Activated naive CD8-positive, alpha-beta T cell treated with anti-CD3 and anti-CD28 coated beads, Interleukin-2, amount 50 U/mL, for 24 hours (primary cell): ENCODE data around the gene KIAA0319L.

Experiments used
- ATAC-seq: fragments of 150-1000 bp; cut with Tn5 transposase; one replicate; pipeline ENCODE4 v1.10.0; 2021
- DNase-seq: peaks from one replicate; pipeline ENCODE4 v3.0.0; 2021
- H3K27ac Mint-ChIP-seq: one replicate; pipeline ENCODE4 v1.8.0; 2021; ENCODE audit warnings: mild to moderate bottlenecking, mixed read lengths
- H3K27me3 Mint-ChIP-seq: one replicate; pipeline ENCODE4 v1.8.0; 2021; ENCODE audit warnings: mixed read lengths
- H3K36me3 Mint-ChIP-seq: one replicate; pipeline ENCODE4 v1.8.0; 2021; ENCODE audit warnings: low read depth, mixed read lengths
- H3K4me1 Mint-ChIP-seq: one replicate; pipeline ENCODE4 v1.8.0; 2021; ENCODE audit warnings: mixed read lengths
- H3K4me3 Mint-ChIP-seq: one replicate; pipeline ENCODE4 v1.8.0; 2021; ENCODE audit warnings: mild to moderate bottlenecking, moderate library complexity, mixed read lengths
- H3K9me3 Mint-ChIP-seq: one replicate; pipeline ENCODE4 v1.8.0; 2021; ENCODE audit warnings: mixed read lengths

The KIAA0319L gene

DNA sequence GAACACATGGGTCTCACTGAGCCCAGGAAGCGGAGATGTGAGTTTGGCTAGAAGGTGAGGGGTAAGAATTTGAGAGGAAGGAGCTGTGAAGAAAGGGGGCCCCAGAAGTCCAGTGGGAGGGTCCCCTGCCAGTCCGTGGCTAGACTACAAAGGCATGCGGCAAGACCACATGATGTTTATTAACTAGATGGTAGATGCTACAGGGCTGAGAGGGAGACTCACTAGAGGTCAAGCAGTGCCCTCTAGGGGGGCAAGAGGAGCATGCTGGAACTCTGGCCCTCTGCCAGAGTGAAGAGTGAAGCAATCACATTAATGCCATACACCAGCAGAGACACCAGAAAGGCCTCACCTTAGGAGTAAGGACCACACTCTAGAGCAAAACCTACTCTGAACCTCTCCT lies 12.2 kb downstream of the KIAA0319L start:
- H3K9me3 Mint-ChIP-seq = no peaks in the 10 kb centered on the region
- H3K4me1 Mint-ChIP-seq = peaks cover 46% of the 10 kb centered on the region
- H3K36me3 Mint-ChIP-seq = peaks cover 15% of the 10 kb centered on the region
- ATAC-seq (peak; percentile 84), DNase-seq (peak; percentile 45)
- no peaks in the 10 kb centered on the region for H3K27me3 Mint-ChIP-seq
- no peak overlapping the region for H3K4me3 Mint-ChIP-seq
- no peak overlapping the region for H3K27ac Mint-ChIP-seq

DNA sequence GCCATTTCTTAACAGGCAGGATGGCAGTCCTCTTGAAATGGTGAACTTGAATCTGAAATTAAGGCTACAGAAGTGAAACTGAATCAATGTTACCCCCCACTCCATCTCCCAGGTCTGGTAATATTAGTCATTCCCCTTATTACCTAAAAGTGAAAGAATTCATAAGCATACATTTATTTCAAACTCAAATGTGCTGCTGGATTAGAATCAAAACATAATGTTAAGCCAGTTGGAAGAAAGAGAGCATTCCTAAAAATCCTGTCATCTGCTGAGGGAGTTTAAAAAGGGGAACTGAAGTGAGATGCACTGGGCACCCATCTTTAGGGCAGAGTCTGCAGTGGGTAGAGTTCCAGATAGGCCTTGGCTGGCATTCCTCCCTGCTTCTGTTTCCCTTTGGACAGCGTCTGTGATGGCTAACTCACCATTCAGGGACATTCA lies 17.4 kb downstream of the KIAA0319L start:
- no peaks in the 10 kb centered on the region for H3K27me3 Mint-ChIP-seq
- no peak for DNase-seq
- peaks cover 5% of the 10 kb centered on the region for H3K36me3 Mint-ChIP-seq
- H3K27ac Mint-ChIP-seq = peak overlapping the region; percentile 96
- H3K4me3 Mint-ChIP-seq = peak overlapping the region; percentile 77
- H3K9me3 Mint-ChIP-seq = no peaks in the 10 kb centered on the region
- ATAC-seq = peak; percentile 48
- H3K4me1 Mint-ChIP-seq = peaks cover 73% of the 10 kb centered on the region

DNA sequence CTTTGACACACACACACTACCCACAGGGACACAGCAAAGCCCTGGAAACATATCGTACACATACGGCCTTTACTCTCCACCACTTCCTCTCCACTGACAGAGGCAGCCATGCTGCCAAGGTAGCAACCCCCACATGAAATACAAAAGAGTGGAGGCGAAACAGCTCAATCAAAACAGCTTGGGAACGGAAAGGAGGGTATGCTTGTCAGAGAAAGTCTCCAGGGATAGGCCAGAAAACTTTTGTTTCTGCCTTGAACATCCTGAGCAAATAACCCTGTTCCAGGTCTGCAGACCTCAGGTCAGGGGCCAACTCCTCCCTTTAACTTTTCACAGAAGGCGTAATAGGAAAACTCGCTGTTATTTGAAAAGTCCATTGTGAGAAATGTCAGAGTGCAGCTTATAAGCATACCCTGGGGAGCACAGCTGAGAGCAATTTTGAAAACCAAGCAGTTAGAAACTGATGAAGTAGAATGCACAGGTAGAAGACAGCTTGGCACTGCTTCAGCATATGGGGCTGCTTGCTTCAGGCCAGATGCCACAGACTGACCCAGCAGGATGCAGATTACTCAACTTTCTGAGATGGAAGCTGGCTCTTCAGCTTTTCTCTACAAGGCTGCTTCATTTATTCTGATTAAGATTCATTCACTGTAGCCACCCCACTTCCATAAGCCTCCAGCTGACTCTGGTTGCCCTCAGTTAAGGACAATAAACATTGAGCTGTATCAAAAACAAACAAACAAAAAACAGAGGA lies 18.0 kb downstream of the KIAA0319L start:
- Mint-ChIP-seq H3K27me3 (no peaks in the 10 kb centered on the region), H3K9me3 (no peaks in the 10 kb centered on the region), H3K4me1 (peaks cover 68% of the 10 kb centered on the region), H3K4me3 (peak overlapping the region; percentile 77), H3K36me3 (peaks cover 5% of the 10 kb centered on the region), H3K27ac (peak overlapping the region; percentile 96)
- peak; percentile 32 for DNase-seq
- ATAC-seq = peak; percentile 92

DNA sequence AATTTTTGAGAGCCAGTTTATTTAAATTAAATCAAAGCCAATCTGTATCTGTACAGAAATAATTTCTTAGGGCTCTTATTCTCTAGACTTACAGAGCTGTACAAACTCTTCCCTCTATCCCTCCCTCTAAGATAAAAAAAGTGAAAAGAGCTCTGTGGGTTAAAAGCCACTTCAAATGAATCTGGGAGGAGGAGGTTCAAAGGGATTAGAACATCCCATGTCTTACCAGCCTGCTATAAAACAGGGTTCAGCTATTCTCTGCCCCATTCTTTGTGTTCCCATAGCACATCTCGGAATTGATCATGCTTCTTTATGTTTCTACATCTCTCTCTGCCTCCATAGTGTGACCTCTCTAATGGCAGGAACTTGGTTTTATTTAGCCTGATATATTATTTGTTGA lies 19.4 kb downstream of the KIAA0319L start:
- Mint-ChIP-seq H3K27me3 (no peaks in the 10 kb centered on the region), H3K27ac (peak overlapping the region; percentile 18), H3K4me3 (no peak overlapping the region), H3K9me3 (no peaks in the 10 kb centered on the region), H3K4me1 (peaks cover 58% of the 10 kb centered on the region), H3K36me3 (peaks cover 5% of the 10 kb centered on the region)
- DNase-seq (no peak), ATAC-seq (no peak)

DNA sequence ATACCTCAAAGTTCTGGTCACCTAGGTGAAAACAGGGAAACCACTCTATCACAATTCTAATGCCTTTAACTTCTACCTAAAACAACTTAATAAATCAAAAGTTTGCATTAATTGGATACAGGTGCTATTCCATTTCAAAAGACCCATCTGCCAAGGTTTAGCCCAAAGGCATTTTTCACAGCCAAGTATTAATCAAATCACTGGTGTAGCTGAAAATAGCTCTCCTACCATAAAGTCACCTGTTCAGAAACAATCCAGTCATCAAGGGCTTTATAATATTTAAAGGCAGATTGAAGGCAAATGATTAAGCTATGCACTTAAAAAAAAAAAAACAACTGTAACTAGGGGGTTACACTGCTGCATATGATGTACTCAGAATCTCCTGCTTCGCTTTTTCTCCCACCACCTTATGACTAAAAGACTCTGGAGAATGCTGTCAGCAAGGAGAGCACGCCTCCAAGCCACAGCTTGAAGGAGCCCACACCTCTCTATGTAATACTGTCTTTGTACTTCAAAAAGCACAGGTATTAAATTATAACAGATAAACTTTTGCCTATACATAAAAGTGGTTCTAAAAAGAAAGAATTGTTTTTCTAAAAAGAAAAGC lies 20.5 kb downstream of the KIAA0319L start:
- H3K36me3 Mint-ChIP-seq = peaks cover 3% of the 10 kb centered on the region
- H3K27ac Mint-ChIP-seq = peak overlapping the region; percentile 37
- H3K4me1 Mint-ChIP-seq = peaks cover 52% of the 10 kb centered on the region

DNA sequence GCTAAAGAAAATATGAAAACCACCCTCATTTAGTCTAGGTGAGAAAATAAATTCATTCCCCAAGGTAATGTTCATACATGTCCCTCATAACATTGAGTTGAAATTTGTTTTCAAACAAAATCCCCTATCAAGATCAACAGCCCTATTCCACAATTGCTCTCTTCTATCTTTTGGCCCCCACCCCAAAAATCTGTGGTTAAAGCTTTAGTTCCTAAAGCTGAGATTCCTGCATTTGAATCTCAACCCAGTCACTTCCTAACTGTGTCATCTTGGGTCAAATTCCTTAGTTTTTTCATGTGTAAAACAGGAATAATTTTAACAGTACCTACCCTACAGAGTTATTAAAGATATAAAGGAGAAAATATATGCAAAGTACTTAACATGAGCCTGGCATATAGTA lies 22.0 kb downstream of the KIAA0319L start:
- DNase-seq (no peak), ATAC-seq (no peak)
- peaks cover 8% of the 10 kb centered on the region for H3K36me3 Mint-ChIP-seq
- H3K27me3 Mint-ChIP-seq = no peaks in the 10 kb centered on the region
- H3K27ac Mint-ChIP-seq = no peak overlapping the region
- peaks cover 5% of the 10 kb centered on the region for H3K9me3 Mint-ChIP-seq
- no peak overlapping the region for H3K4me3 Mint-ChIP-seq
- peaks cover 47% of the 10 kb centered on the region for H3K4me1 Mint-ChIP-seq

More for the DNA sequence above, 20.5 kb downstream of the KIAA0319L start:
- Mint-ChIP-seq H3K9me3 (no peaks in the 10 kb centered on the region), H3K4me3 (no peak overlapping the region), H3K27me3 (no peaks in the 10 kb centered on the region)
- no peak for DNase-seq
- peak; percentile 55 for ATAC-seq

DNA sequence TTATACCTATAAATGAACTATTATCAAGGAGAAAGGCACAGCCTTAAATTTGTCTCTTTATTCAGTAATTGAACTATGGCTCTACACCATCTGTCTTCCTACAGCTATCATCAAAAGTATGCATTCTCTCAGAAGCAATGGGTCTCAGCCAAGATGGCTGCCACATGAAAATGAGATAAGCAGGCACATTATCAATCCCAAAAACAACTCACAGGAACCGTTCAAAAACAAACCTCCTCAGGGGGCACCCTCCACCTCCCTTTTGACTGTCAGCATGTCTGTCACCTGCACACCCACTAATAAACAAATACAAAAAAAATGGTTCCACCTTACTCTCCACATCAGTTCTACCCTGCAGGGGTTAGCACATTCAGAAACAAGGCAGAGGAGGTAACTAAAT lies 23.6 kb downstream of the KIAA0319L start:
- Mint-ChIP-seq H3K9me3 (peaks cover 11% of the 10 kb centered on the region), H3K36me3 (peaks cover 21% of the 10 kb centered on the region), H3K4me1 (peaks cover 30% of the 10 kb centered on the region), H3K27me3 (no peaks in the 10 kb centered on the region), H3K27ac (no peak overlapping the region), H3K4me3 (no peak overlapping the region)
- ATAC-seq (no peak), DNase-seq (no peak)

DNA sequence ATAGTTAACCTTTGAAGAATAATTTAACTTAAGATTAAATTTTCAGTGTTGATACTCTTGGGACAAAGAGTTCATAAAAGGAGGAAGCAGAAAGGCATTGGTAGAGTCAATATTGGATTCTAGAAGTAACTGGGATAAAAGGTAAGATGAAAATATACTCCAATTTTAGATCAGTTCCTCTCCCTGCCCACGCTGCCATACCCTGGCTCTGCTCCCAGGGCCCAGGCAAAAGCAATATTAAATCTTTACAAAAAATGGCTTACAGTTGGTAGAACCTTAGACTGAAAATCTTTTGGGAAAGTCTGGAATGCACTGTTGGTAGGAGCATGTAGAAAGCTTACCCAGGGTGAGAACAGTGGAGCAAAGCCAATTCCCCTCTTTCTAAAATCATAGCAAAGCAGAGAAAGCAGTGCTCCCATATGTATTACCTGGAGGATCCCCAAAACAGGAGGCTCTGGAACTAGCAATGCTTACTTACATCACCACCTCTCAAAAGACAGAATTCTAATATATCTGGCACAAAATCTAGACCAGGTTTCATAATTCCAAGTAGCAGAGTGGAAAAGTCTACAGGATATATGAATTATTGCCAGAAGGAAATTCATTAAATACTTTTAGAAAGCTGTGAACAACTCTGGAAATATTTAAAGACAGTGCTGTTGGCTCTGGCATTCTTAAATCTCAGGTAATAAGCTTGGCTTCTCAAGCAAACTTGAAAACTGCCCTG lies 24.5 kb downstream of the KIAA0319L start:
- no peaks in the 10 kb centered on the region for H3K27me3 Mint-ChIP-seq
- no peak for ATAC-seq
- H3K4me3 Mint-ChIP-seq = no peak overlapping the region
- peaks cover 11% of the 10 kb centered on the region for H3K9me3 Mint-ChIP-seq
- no peak for DNase-seq
- peaks cover 22% of the 10 kb centered on the region for H3K4me1 Mint-ChIP-seq
- H3K36me3 Mint-ChIP-seq = peaks cover 25% of the 10 kb centered on the region
- H3K27ac Mint-ChIP-seq = no peak overlapping the region

DNA sequence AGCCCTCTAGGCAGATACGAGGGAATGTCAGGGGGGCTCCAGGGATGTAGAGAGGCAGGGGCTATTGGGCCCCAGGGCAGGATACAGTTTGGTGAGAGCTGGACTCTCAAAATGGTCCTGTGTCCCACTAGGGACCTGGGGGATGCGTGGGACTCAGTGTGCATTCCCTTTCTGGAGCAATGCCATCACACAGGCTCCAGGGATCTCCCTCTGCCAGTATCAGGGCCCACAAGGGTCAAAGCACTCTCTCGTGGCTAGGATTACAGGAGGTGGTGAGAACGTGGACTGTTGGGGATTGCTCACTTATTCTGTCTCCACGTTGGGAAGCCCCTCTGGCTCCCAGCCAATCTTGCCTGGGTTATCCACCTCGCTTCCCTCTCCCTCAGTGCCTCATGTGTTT lies 25.8 kb downstream of the KIAA0319L start:
- ATAC-seq (no peak), DNase-seq (no peak)
- no peaks in the 10 kb centered on the region for H3K27me3 Mint-ChIP-seq
- H3K27ac Mint-ChIP-seq = no peak overlapping the region
- no peak overlapping the region for H3K4me3 Mint-ChIP-seq
- H3K36me3 Mint-ChIP-seq = peaks cover 27% of the 10 kb centered on the region
- H3K4me1 Mint-ChIP-seq = peaks cover 9% of the 10 kb centered on the region
- H3K9me3 Mint-ChIP-seq = peaks cover 14% of the 10 kb centered on the region

DNA sequence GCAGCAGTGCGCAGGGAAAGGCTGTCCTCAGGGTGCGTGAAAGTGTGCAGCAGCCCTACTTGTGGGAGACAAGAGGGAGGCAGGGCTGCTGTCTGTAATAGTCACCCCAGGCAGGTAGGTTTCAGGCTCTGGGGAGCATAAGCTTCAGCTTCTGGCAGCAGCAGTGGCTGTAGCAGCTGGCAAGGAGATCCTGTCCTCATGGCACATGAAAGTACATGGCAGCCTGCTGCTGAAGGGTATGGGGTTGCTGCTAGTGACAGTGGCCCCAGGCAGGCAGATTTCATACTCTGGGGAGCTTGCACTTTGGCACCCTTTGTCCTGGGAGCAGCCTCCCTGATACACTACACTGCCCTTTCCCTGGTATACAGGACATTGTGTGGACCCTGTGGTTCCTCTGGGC lies 26.3 kb downstream of the KIAA0319L start:
- H3K27ac Mint-ChIP-seq = no peak overlapping the region
- ATAC-seq (no peak), DNase-seq (no peak)
- no peaks in the 10 kb centered on the region for H3K27me3 Mint-ChIP-seq
- no peak overlapping the region for H3K4me3 Mint-ChIP-seq
- H3K9me3 Mint-ChIP-seq = peaks cover 14% of the 10 kb centered on the region
- H3K4me1 Mint-ChIP-seq = peaks cover 5% of the 10 kb centered on the region
- peaks cover 27% of the 10 kb centered on the region for H3K36me3 Mint-ChIP-seq

DNA sequence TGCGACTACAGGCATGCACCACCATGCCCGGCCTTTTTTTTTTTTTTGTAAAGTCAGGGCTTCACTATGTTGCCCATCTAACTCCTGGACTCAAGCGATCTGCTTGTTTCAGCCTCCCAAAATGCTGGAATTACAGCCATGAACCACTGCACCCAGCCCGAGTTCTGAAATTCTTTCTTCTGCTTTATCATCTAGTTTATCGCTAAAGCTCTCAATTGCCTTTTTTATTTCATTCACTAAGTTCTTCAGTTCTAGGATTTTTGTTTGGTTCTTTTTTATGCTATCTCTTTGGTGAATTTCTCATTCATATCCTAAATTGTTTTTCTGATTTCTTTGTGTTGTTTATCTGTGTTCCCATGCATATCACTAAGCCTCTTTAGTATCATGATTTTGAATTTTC lies 27.0 kb downstream of the KIAA0319L start:
- peaks cover 28% of the 10 kb centered on the region for H3K36me3 Mint-ChIP-seq
- DNase-seq (no peak), ATAC-seq (no peak)
- no peaks in the 10 kb centered on the region for H3K4me1 Mint-ChIP-seq
- no peak overlapping the region for H3K4me3 Mint-ChIP-seq
- peaks cover 14% of the 10 kb centered on the region for H3K9me3 Mint-ChIP-seq
- H3K27me3 Mint-ChIP-seq = no peaks in the 10 kb centered on the region
- H3K27ac Mint-ChIP-seq = no peak overlapping the region

DNA sequence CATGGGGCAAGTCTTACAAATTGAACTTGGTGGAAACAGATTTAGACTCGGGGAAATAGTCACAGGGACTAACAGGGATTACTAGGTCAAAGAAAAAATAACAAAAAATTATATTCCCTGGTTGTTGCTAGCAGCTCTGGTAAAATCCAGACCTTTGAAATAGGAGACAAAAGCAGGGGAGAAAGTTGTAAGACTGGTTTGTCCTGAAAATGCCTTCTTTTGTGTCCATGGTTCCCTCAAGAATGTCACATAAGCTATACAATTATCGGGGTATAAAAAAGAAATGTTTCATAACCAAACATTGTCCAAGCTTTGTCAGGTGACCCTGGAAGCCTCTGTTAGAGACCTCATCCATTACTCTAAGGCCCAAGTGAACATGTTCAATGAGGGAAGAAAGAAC lies 33.1 kb downstream of the KIAA0319L start:
- Mint-ChIP-seq H3K4me1 (peaks cover 4% of the 10 kb centered on the region), H3K9me3 (peaks cover 10% of the 10 kb centered on the region), H3K27ac (no peak overlapping the region), H3K36me3 (peaks cover 25% of the 10 kb centered on the region), H3K4me3 (no peak overlapping the region), H3K27me3 (no peaks in the 10 kb centered on the region)
- no peak for ATAC-seq
- DNase-seq = no peak

DNA sequence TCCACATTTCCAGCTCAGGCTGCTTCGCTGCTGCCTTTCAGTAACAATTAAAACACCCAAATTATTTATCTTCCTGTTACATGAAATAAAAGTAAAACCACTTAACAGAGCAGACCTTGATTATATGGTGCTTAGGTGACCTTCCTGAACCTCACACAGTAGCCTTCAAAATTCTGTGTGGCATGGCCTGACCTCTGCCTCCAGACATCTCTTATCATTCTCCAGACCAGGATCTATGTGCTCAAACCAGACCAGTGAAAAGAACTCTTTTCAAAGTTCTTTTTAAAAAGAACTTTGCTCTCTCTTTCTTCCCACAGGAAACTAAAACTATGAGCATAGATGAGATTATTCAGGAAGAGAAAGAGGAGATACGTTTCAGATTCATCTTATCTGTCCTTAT lies 37.8 kb downstream of the KIAA0319L start:
- H3K9me3 Mint-ChIP-seq = peaks cover 28% of the 10 kb centered on the region
- no peak overlapping the region for H3K4me3 Mint-ChIP-seq
- DNase-seq (no peak), ATAC-seq (no peak)
- H3K4me1 Mint-ChIP-seq = peaks cover 8% of the 10 kb centered on the region
- peaks cover 38% of the 10 kb centered on the region for H3K36me3 Mint-ChIP-seq
- H3K27ac Mint-ChIP-seq = no peak overlapping the region
- H3K27me3 Mint-ChIP-seq = no peaks in the 10 kb centered on the region

DNA sequence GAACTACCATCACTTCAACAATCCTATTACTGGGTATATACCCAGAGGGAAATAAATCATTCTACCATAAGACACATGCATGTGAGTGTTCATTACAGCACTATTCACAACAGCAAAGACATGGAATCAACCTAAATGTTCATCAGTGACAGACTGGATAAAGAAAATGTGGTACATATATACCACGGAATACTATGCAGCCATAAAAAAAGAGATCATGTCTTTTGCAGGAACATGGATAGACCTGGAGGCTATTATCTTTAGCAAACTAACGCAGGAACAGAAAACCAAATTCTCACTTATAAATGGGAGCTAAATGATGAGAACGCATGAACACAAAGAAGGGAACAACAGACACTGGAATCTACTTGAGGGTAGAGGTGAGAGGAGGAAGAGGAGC lies 39.0 kb downstream of the KIAA0319L start:
- no peaks in the 10 kb centered on the region for H3K27me3 Mint-ChIP-seq
- peaks cover 26% of the 10 kb centered on the region for H3K9me3 Mint-ChIP-seq
- H3K36me3 Mint-ChIP-seq = peaks cover 33% of the 10 kb centered on the region
- no peak overlapping the region for H3K27ac Mint-ChIP-seq
- no peak for DNase-seq
- H3K4me3 Mint-ChIP-seq = no peak overlapping the region
- ATAC-seq = no peak
- H3K4me1 Mint-ChIP-seq = peaks cover 8% of the 10 kb centered on the region

DNA sequence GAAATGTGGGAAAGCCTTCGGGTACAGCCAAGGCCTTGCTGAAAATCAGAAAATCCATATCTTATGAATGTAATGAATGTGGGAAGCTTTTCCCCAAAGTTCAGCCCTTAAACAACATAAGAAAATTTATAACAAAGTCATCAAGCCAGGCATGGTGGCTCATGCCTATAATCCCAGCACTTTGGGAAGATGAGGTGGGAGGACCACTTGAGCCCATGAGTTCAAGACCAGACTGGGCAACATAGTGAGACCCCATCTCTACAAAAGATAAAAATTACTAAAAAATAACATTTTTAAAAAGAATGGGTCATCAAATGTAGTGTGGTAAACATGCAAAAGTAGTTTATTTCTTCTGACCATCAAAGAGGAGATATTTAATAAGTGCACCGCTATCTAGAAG lies 45.9 kb downstream of the KIAA0319L start:
- Mint-ChIP-seq H3K27me3 (no peaks in the 10 kb centered on the region), H3K4me3 (no peak overlapping the region), H3K36me3 (peaks cover 16% of the 10 kb centered on the region), H3K4me1 (peaks cover 36% of the 10 kb centered on the region), H3K27ac (no peak overlapping the region), H3K9me3 (peaks cover 12% of the 10 kb centered on the region)
- DNase-seq = no peak
- ATAC-seq = no peak
